Hindlimb muscle (tissue), 1 donor: ENCODE measurements around the gene FARS2. TPM values are rescaled to one million over a fixed set of nuclear protein-coding genes. Genes with fewer than 3 reads are reported as not detected.

ENCODE experiments used
- DNase-seq: peaks from one replicate; pipeline ENCODE4 v3.0.0-alpha.2; 2013
- polyA plus RNA-seq: library from polyadenylated mRNA; unstranded; fragments of 120-200 nt; gene quantifications from one replicate; pipeline ENCODE4 v1.2.1, GENCODE V29; 2013; ENCODE audit not compliant: insufficient read length

The FARS2 gene
- polyA plus RNA-seq, 1 donor: 12.0 TPM

GRCh38 chr6:5427586-5427985, 166.3 kb downstream of the FARS2 start:
- DNase-seq: no peak

GRCh38 chr6:5433324-5433723, 172.0 kb downstream of the FARS2 start:
- no peak for DNase-seq

GRCh38 chr6:5435449-5435848, 174.1 kb downstream of the FARS2 start:
- no peak for DNase-seq

GRCh38 chr6:5438922-5439584, 177.7 kb downstream of the FARS2 start:
- no peak for DNase-seq

- no peak for DNase-seq
These were observed 178.4 kb downstream of the FARS2 start for GRCh38 chr6:5439749-5440148.

- DNase-seq: no peak
These were observed 181.0 kb downstream of the FARS2 start for GRCh38 chr6:5442319-5442718.

GRCh38 chr6:5442916-5443315, 181.6 kb downstream of the FARS2 start:
- DNase-seq: peak; percentile 66

- DNase-seq: no peak
These were observed 182.2 kb downstream of the FARS2 start for GRCh38 chr6:5443491-5443890.

- no peak for DNase-seq
These were observed 185.2 kb downstream of the FARS2 start for GRCh38 chr6:5446362-5447075.

GRCh38 chr6:5447921-5448320, 186.6 kb downstream of the FARS2 start:
- DNase-seq: no peak

GRCh38 chr6:5450073-5450472, 188.8 kb downstream of the FARS2 start:
- no peak for DNase-seq

GRCh38 chr6:5453546-5453945, 192.2 kb downstream of the FARS2 start:
- no peak for DNase-seq

GRCh38 chr6:5455142-5455541, 193.8 kb downstream of the FARS2 start:
- DNase-seq: no peak

- no peak for DNase-seq
These were observed 195.7 kb downstream of the FARS2 start for GRCh38 chr6:5457041-5457440.

GRCh38 chr6:5457983-5458683, 196.8 kb downstream of the FARS2 start:
- DNase-seq: peak; percentile 48

GRCh38 chr6:5459346-5459745, 198.0 kb downstream of the FARS2 start:
- DNase-seq: no peak

- DNase-seq: no peak
These were observed 200.1 kb downstream of the FARS2 start for GRCh38 chr6:5461365-5461764.

GRCh38 chr6:5462856-5463255, 201.5 kb downstream of the FARS2 start:
- no peak for DNase-seq

GRCh38 chr6:5463690-5464089, 202.4 kb downstream of the FARS2 start:
- no peak for DNase-seq

GRCh38 chr6:5464099-5464885, 203.0 kb downstream of the FARS2 start:
- no peak for DNase-seq

- no peak for DNase-seq
These were observed 205.2 kb downstream of the FARS2 start for GRCh38 chr6:5466281-5467136.

GRCh38 chr6:5468586-5468985, 207.3 kb downstream of the FARS2 start:
- no peak for DNase-seq
